ENCODE measurements around the gene RNASE8.

The RNASE8 gene

DNA sequence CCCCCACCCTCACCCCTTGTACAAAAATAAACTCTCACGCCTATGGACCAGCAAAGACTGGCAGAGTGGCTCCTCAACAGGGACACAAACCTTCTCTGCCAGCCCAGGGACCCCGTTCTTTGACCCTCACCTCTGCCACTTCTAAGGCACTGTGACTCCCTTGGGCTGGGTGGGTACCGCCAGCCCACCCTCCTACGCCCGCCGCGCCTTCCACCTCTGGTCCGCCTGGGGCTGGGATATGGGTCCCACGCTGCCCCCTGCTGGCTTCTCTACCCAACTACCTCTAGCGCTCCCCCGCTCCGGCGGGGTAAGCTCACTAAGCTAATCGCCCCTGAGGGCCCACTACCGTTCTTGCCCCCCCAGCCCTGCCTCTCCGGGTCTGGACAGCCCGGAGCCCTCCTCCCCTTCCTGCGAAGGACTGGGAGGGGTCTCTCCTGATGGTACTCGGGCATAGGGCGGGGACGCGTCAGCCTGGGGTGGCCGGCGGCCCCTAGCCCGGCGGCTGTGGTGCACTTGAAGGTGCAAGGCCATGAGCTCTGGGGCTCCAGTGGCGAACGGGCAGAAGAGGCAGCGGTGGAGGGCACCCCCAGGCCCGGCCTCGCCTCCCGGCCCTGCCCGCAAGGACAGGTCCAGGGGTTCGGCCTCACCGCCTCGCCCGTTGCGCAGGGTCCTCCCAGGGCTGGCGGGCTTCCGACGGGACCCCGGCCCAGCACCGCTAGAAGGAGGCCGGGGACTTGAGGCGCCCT, 32.7 kb downstream of the RNASE8 start:
- DNase-seq (ENCODE audit: insufficient read length, low spot score), result no peak
- no peak for FAIRE-seq

DNA sequence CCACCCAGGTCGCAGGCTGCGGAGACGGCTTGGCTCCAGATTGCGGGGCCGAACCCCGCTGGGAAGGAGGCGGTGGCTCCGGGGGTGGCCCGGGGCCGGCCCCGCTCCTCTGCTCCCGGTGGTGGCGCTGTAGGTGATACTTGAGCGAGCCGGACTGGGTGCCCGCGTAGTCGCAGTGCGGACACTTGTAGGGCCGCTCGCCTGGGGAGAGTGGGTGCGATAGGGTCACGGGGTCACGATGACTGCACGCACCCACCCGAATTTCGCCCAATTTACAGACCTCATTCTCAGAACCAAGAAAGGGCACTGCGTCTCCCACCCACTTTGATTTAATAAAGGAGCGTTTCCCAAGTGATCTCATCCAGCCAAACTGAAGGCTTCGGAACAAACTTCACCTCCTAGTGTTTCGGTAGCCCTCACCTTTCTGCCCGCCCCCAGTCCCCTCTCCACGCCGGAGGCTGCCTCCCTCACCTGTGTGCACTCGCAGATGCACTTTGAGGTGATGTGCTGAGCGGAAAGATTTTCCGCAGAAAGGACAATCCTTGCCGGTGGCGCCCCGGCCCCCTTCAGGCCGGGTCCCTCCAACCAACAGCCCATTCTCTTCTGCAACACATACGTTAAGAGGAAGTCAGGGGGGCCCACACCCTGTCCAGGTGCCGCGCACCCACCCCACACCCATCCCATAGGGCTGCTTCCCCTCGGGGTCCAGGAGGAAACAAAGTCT, 33.5 kb downstream of the RNASE8 start:
- no peak for DNase-seq (ENCODE audit: insufficient read length, low spot score)
- FAIRE-seq, result no peak

DNA sequence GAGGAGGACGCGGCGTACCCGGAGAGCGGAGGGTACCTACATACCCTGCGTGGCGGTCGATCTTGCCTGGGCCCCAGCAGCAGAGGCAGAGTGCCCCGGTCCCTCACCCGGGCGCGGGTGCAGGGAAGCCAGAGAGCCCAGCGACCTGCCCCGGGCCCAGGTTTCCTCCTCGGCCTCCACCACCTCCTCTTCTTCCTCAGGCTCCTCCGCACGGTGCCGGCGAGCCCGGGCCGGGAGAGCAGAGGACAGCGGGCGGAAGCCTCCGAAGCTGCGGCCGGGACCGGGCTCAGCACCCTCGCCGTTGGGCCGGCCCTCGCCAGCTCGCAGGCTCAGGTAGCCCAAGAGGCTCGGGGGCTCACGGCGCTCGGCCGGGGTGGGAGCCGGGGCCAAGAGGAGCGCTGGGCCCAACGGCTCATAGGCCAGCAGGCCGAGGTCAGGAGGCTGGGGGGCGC, 34.2 kb downstream of the RNASE8 start:
- FAIRE-seq, result no peak

DNA sequence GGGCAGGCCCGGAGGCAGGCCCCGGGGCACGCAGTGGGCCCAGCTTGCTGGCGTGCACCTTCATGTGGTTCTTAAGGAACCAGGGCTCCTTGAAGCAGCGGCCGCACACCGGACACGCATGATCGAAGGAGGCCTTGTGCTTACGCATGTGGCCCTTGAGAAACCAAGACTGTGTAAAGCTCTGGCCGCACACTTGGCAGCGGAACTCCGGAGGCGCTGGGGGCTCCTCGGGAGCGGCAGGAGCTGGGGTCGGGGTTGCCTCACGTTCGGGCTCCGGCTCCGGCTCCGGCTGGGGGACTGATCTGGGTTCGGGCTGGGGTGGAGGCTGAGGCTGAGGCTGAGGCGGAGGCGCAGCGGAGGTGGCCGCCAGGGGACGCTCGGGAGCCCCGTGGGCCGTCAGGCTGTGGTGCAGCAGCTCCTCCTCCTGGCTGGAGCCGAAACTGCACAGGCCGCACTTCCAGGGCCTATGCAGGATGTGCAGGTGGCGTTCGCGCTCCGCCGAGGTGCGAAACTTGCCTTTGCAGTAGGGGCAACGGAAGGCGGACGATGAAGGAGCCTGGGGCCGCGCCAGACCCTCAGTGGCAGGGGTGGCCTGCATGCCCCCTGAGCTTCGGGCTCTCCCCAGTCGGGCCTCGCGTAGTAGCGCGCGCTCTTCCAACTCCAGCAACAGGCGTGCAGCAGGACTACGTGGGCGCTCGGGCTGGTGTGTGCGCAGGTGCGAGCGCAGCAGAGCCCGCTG, 34.8 kb downstream of the RNASE8 start:
- FAIRE-seq (no peak), DNase-seq (ENCODE audit: insufficient read length, low spot score) (peak; percentile 54)

More for the DNA sequence above, 34.2 kb downstream of the RNASE8 start:
- no peak for DNase-seq (ENCODE audit: insufficient read length, low spot score)

DNA sequence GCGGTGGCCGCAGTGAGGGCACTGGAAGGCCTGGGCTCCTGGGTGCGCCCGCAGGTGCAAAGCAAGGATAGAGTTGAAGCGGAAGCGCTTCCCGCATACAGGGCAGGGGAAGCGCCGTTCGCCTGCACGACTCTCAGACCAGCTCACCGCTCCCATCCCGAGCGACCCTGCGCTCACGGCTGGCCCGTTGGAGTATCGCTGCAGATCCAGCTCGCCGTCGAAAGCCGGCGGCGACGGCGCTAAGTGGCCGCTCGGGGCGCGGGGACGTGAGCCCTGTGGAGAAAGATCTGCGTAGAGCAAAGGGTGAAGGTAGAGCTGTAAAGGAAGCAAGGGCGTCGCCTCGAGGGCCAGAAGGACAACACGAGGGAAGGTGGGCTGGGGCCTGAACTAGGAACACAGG, 35.4 kb downstream of the RNASE8 start:
- FAIRE-seq, result no peak
- DNase-seq (ENCODE audit: insufficient read length, low spot score), result no peak

DNA sequence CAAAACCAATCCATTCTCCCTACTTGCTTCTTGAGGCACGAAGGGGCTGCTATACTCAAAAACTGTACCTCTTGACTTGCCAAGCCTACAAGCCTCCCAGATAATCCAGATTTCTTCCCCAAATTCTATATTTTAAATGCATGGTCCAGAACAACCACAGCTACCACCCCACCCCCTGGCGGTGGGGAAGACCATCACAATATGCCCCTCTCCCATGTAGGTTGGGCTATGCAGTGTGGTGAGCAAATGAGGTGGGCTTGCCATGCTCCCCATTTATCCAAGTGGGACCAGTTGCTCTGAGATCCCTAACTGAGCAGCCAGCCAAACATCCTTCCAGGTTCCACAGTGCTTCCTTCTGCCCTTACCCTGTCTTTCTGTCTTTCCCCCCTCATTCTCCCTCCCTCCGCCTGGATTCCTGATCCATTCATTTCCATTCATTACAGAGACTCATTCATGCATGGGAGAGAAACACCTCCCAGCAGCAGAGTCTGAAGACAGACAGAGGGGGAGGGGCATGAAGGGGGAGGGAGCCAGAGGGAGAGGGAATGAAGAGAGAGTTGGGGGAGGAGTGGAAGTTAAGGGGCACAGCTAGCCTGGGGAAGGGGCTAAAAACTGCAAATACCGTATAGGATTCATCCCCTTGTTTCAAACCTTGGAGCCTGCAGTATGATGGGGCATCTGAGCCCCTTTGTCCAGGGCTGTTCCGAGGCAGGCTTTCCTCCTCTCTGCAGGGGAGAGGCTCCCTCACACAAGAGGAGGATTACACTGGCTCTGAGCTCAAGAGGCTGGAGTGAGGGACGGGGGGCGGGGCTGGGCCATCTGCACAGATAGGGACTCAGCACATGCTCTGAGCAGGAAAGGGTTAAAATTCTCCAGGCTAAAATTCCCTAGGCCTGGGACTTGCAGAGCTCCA, 36.4 kb downstream of the RNASE8 start:
- DNase-seq (ENCODE audit: insufficient read length, low spot score), result no peak
- no peak for FAIRE-seq

DNA sequence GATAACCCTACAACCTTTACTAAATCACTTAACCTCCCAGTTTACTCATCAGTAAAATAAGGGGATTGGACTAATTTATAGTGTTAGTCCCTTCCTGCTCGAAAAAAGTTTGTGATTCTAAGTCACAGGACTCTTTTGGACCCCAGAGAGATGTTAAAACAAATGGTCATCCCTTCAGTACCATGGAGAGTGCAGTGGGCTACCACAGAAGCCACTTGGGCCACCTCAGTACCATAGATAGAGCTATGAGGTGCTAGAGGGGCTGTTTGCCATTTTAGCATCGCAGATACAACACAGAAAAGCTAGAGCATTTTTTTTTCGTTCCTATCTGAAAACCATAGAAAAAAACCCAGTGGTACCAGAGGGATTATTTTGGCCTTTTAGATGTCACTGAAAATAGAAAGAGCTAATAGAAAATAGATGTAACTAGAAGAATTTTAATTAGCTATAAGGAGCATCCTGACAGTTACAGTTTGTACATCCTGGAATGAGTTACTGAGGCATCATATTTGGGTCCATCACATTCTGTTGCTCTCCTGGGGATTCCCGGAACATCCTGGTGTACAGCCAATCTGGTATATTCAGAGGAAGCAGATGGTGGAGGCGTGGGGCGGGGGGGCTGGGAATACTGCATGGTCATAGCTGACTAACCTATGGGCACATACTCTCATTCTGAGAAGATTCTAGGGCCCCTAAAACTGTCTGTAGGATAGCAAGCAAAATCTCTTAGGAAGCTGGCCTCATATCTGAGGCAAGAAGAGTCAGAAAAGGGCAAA, 38.0 kb downstream of the RNASE8 start:
- DNase-seq (ENCODE audit: insufficient read length, low spot score) (no peak), FAIRE-seq (no peak)

DNA sequence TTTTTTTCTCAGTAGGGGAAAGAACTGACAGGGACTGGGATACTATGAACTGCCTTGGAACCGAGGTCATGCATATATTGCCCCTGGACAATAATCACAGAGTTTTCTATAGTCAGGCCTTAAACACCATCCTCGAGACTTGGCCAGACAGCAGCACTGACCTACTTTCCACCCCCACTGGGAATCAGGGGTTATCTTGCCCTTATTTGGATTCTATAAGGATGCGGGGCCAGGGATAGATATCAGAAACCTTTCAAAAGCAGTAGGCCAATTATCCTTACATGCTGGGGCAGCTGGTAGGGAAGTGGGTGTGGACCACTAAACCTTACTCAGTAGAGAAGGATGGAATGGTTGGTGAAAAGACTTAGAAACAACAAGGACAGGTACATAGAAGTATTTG, 38.8 kb downstream of the RNASE8 start:
- DNase-seq (ENCODE audit: insufficient read length, low spot score) (no peak), FAIRE-seq (no peak)

DNA sequence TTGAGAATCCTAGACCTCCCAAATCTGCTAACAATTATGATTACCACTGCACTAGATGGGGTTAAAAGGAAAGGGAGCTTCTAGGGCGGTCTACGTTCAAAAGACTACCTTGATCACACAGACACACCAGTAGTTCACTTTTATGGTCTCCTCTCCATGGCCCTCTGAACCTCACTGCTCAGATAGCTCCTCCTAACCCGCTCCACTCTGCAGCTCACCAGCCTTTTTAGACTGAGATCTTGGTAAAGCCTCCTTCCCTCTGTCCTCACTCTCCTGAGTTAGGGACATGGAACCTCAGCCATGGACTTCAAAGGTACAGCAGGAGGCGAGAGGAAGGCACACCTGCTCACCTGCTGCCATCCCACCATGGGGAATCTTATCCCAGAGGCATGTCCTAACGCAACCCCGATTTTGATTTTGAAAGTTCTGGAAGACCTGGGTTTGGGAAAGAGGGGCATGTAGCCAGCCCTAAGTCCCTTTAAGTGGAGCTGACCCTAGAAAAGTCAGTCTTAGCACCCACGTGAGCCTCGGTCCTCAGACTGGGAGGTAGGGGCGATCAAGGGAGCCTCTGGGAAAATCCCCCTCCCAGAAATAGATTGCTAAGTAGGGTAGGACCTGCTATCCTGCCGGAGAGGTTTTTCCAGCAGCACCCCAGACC, 39.5 kb downstream of the RNASE8 start:
- FAIRE-seq (no peak), DNase-seq (ENCODE audit: insufficient read length, low spot score) (no peak)

DNA sequence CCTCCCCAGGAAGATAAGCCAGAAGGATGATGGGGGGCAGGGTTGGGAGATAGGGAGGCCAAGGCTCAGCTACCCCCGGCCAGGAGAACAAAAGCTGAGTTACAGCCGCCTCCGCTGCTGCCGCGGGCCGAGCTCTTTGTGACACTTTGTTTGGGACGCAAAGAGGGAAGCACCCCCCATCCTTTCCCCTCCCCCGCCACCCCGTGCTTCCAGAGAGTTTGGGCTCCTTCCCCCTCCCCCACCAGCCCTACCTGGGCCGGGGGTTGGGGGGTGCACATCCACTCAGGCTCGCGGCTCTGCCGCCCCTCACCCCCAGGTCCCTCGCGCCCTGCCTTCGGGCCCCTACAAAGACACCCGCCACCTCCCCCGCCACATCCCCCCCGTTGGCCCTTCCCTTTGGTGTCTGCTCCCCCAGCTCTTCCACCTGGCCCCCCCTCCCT, 40.0 kb downstream of the RNASE8 start:
- DNase-seq (ENCODE audit: insufficient read length, low spot score), result no peak
- FAIRE-seq, result no peak

DNA sequence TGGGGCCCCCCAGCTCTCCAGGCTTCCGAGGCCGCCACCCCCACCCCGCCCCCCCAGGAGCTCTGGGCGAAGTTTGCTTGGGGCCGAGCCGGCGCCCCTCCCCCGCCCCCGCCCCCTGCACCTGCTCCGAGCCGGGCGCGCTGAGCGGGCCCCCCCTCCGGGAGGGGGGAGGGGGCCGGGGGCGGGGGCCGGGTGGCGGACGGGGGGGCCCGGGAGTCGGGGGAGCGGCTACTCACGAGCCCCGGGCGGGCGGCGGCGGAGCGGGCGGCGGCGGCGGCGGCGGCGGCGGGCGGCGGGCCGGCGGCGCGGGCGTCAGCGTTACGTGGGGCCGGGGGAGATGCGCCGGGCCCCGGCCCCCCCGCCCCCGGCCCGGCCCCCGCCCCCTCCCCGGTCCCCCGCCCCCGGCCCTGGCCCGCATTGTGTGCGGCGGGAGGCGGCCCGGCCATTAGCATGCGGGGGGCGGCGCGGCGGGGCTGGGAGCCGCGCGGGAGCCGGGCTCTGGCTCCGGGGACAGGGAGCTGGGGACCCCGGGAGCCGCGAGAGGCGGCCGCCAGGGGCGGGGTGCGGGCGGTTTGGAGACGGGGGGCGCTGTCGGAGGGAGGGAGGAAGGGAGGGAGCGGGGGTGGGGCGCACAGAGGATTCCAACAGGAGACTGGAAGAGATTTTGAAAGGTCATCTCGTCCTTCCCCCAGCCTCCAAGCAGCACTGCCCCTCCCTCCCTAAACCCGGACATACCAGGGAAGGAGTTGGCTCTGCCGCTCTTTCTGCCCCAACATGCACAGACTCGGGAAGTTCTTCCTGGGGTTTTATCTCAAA, 40.7 kb downstream of the RNASE8 start, which contains the start of gene ZNF219:
TSS of gene ZNF219 (minus strand) at position 580 of the 816 bp plus-strand sequence. CDS start 5,064 bp downstream, outside the sequence.
- FAIRE-seq (no peak), DNase-seq (ENCODE audit: insufficient read length, low spot score) (peak; percentile 29)

DNA sequence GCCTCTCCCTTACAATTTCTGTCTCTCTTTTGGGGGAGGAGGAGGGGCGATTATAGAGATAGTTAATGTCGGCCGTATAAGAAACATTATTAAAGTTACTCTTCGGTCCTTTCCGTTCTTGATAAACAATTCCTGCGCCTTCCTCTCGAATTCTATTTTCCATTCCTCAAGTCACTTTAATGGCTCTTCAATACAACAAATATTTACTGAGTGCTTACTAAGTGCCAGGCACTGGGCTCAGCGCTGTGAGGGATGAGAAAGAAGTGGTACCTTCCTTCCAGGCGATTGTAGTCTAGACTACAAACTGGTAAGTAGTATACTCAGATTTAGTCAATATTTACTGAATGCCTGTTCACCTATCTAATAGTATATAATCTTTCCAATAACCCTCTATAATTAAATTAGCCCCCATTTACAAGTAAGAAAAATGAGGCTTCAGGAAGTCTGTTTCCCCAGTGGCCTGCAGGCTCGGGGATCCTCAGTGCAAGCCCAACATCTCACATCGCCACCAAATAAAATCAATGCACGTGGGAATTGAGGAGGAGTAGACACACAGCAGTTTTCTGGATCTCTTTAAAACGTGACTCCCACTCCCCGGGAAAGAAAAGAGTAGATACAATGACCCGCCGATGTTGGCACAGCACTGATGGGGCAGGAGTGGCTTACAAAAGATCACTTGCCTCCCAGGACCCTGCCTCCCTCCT, 41.4 kb downstream of the RNASE8 start:
- FAIRE-seq (no peak), DNase-seq (ENCODE audit: insufficient read length, low spot score) (no peak)

DNA sequence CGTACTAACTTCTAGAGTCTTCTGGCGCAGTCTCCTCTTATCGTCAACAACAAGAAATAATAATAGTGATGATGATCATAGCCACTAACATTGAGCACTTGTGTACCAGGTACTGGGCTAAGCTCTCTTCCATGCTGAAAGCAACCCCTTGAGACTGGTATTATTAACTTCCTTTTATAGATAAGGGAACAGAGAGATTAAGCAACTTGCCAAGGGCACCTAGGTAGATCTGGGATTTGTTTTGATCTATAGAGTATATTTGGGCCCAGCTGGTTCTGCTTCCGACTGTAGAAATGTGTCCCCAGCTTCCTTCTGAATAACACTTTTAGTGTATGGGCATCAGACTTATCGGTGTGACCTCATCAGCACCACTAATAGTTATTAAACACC, 42.0 kb downstream of the RNASE8 start:
- FAIRE-seq (no peak), DNase-seq (ENCODE audit: insufficient read length, low spot score) (no peak)

DNA sequence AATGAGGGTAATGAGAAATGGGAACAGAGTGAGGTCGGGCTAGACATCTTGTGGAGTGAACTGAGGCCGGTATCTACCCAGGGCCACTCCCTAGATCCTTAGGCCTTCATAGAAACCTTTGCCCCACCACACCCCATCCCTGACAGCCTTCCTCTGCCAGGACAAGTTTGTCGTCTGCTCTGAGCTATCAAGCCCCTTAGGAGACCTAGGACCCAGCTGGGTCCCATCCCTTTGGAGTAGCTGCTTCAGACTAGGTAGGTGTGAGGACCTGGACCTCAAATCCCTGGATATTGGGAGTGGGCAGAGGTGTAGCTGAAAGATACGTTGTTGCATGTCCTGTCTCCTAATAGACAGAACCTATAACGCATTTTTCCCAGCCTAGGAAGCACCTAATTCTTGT, 43.3 kb downstream of the RNASE8 start, which contains the start of gene TMEM253:
TSS of gene TMEM253 (plus strand) at position 136 of the 400 bp plus-strand sequence. CDS start 278 bp downstream, outside the sequence.
- FAIRE-seq (no peak), DNase-seq (ENCODE audit: insufficient read length, low spot score) (no peak)

DNA sequence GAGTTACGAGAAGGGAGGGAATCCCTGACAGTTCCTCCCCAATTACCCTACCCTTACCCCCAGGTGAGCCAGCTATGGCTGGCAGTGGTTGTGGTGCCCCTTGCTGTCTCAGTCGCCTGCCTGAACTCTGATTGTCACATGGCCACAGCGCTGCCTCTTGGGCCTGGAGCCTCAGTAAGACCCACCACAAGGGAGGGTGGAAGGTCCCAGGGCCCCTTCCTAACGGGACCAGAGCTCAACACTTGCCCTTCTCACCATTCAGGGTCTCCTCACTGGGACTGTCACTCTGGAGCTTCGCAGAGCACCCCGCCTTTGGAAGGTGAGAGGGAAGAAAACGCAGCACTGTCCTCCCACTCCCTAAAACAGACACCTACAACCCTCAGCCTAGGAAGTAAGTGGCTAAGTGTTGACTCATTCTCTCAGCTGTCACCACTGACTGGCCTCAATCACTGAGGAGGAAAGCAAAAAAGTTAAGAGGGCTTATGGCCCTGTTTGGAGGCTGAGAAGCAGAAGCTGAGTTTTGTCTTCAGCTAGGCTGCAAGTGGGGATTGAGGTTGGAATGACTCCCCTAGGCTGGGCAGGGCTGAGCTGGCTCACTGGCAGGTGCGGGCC, 44.3 kb downstream of the RNASE8 start:
- FAIRE-seq (no peak), DNase-seq (ENCODE audit: insufficient read length, low spot score) (no peak)

DNA sequence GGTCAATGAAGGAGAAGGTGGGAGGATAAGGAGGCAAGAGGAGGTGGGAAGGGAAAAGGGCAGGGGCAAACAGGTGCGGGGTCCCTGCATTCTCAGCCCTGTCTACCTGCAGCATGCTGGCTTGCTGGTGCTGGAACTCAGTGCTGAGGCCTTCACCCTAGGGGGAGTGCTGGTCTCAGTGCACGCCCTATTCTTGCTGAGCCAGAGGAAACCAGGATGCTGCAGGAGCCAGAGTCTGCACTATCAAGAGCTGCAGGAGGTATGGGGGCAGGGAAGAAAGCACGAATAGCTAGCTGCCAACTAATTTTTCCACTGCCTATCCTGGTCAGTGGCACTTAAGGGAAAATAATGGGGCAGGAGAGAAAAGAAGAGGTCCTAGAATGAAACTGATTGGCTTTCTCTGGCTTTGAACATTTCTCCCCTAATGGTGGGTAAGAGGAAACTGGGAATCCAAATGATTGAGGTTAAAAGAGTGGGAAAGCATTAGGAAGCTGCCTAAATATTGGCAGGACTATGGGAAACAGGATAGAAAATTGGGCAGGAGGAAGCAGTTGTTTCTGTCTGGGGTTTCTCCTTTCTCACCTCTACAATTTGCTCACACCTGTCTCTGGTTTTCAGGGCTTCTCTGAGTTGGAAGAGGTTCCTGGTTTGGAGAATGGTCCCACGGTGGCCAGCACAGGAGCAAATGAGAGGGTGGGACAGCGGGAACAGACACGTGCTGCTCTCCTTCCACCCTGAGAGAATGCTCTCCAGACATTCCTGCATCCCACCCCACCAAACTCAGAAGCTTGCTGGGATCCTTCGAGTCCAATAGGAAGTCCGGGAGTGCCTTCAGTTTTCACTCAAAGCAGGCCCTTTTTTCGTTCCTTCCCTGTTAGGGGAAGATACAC, 45.1 kb downstream of the RNASE8 start:
- no peak for FAIRE-seq
- DNase-seq (ENCODE audit: insufficient read length, low spot score), result no peak
